GM23338 (cell line): ENCODE data around the gene PIAS4. TPM values are rescaled to one million over a fixed set of nuclear protein-coding genes. Genes with fewer than 3 reads are reported as not detected.
"Not testable (repeated sequence)": the region's sequence is repeated elsewhere in the genome, so short reads cannot be mapped to it uniquely, and the experiment has no call there.

Experiments
- ATAC-seq: fragments of 200-7000 bp; cut with Tn5 transposase; 3 replicates; pipeline ENCODE4 v1.9.1; 2020
- DNase-seq: peaks from one replicate; pipeline ENCODE4 v3.0.0-alpha.2; 2015; ENCODE audit warnings: low spot score
- H2AFZ ChIP-seq: fragments of 200-600 bp; sonication (generic); 2 replicates; pipeline ENCODE4 v1.8.0; 2016; ENCODE audit warnings: antibody characterized with exemption, mild to moderate bottlenecking, moderate library complexity
- H3F3A ChIP-seq: fragments of 200-600 bp; sonication (generic); replicated peaks from 2 replicates; pipeline ENCODE4 v1.8.0; 2017; ENCODE audit warnings: antibody characterized with exemption, mixed run types, low read depth
- H3K27ac ChIP-seq: fragments of 200-600 bp; sonication (generic); 2 replicates; pipeline ENCODE4 v1.6.1; 2016; ENCODE audit warnings: low read depth
- H3K27me3 ChIP-seq: fragments of 200-600 bp; sonication (generic); 2 replicates; pipeline ENCODE4 v1.8.0; 2016; ENCODE audit warnings: mild to moderate bottlenecking, mixed run types, moderate library complexity; ENCODE audit not compliant: insufficient read depth
- H3K36me3 ChIP-seq: fragments of 200-600 bp; sonication (generic); 2 replicates; pipeline ENCODE4 v1.8.0; 2016; ENCODE audit warnings: mild to moderate bottlenecking; ENCODE audit not compliant: insufficient read depth
- H3K4me1 ChIP-seq: fragments of 200-600 bp; sonication (generic); 2 replicates; pipeline ENCODE4 v1.8.0; 2016; ENCODE audit warnings: mild to moderate bottlenecking, moderate library complexity; ENCODE audit not compliant: insufficient read depth
- H3K4me2 ChIP-seq: fragments of 200-600 bp; sonication (generic); 2 replicates; pipeline ENCODE4 v1.7.1; 2017; ENCODE audit warnings: mixed run types
- H3K4me3 ChIP-seq: fragments of 200-600 bp; sonication (generic); 2 replicates; pipeline ENCODE4 v1.6.1; 2016; ENCODE audit warnings: mixed run types
- H3K79me2 ChIP-seq: fragments of 200-600 bp; sonication (generic); replicated peaks from 2 replicates; pipeline ENCODE4 v1.8.0; 2017; ENCODE audit warnings: mild to moderate bottlenecking; ENCODE audit not compliant: insufficient read depth
- H3K9me2 ChIP-seq: fragments of 200-600 bp; sonication (generic); 2 replicates; pipeline ENCODE4 v1.8.0; 2017; ENCODE audit not compliant: insufficient read depth
- H4K20me1 ChIP-seq: fragments of 200-600 bp; sonication (generic); replicated peaks from 2 replicates; pipeline ENCODE4 v1.8.0; 2017; ENCODE audit warnings: mild to moderate bottlenecking; ENCODE audit not compliant: insufficient read depth
- H3K27ac Mint-ChIP-seq: 2 replicates; pipeline ENCODE4 v1.8.0; 2020; ENCODE audit warnings: inconsistent platforms, mild to moderate bottlenecking, moderate library complexity, mixed read lengths
- H3K27me3 Mint-ChIP-seq: 3 replicates; pipeline ENCODE4 v1.8.0; 2022; ENCODE audit warnings: low read depth, mild to moderate bottlenecking, moderate library complexity, mixed read lengths, inconsistent platforms; ENCODE audit not compliant: insufficient read depth, poor library complexity
- H3K36me3 Mint-ChIP-seq: 3 replicates; pipeline ENCODE4 v1.8.0; 2021; ENCODE audit warnings: low read depth, mild to moderate bottlenecking, inconsistent platforms, moderate library complexity, mixed read lengths
- H3K4me1 Mint-ChIP-seq: 3 replicates; pipeline ENCODE4 v1.8.0; 2020; ENCODE audit warnings: mild to moderate bottlenecking, inconsistent platforms, mixed read lengths
- H3K4me3 Mint-ChIP-seq: 3 replicates; pipeline ENCODE4 v1.8.0; 2021; ENCODE audit warnings: moderate library complexity, mild to moderate bottlenecking, inconsistent platforms, mixed read lengths
- H3K9me3 Mint-ChIP-seq: 3 replicates; pipeline ENCODE4 v1.8.0; 2020; ENCODE audit warnings: moderate library complexity, mild to moderate bottlenecking, inconsistent platforms, mixed read lengths
- CREB1 ChIP-seq: fragments of 250-450 bp; sonication (Bioruptor Pico); IDR thresholded peaks from 2 replicates; pipeline ENCODE4 v1.5.0; 2020; ENCODE audit warnings: low read depth, mild to moderate bottlenecking, moderate library complexity
- JUNB ChIP-seq: IDR thresholded peaks from one replicate; pipeline ENCODE4 v1.6.1; 2016; ENCODE audit warnings: antibody characterized with exemption; ENCODE audit not compliant: unreplicated experiment
- NANOG ChIP-seq: IDR thresholded peaks from 2 replicates; pipeline ENCODE4 v1.6.1; 2016; ENCODE audit warnings: antibody characterized with exemption, borderline replicate concordance
- ZNF462 ChIP-seq: fragments of 250-450 bp; sonication (Bioruptor Pico); IDR thresholded peaks from 2 replicates; pipeline ENCODE4 v1.5.0; 2020; ENCODE audit warnings: mild to moderate bottlenecking, moderate library complexity
- polyA plus RNA-seq: library from polyadenylated mRNA; unstranded; fragments of >200 nt; fragmentation: Nextera tagmentation; extraction: Ambion mirVana; gene quantifications from 2 replicates; pipeline ENCODE4 v1.2.1, GENCODE V29; 2016
- total RNA-seq: library from RNA; depleted of rRNA; stranded (reverse); fragments of >200 nt; shearing (Covaris generic); gene quantifications from 2 replicates; pipeline ENCODE4 v1.2.3, GENCODE V29; 2014

Gene PIAS4
- total and polyA plus RNA-seq, 2 experiments from 2014 or later: 17.0 to 48.4 TPM

GRCh38 chr19:3967983-3968382 is 39.6 kb upstream of the PIAS4 start:
- not testable (repeated sequence) for H3K27me3 ChIP-seq, H3K4me3 ChIP-seq, ATAC-seq, DNase-seq, H3K4me3 Mint-ChIP-seq, H3K9me2 ChIP-seq, H3K36me3 ChIP-seq, H3K9me3 Mint-ChIP-seq, H2AFZ ChIP-seq
- peaks cover 50% of the 10 kb centered on the region for H3K79me2 ChIP-seq
- H3K27me3 Mint-ChIP-seq: peaks cover 29% of the 10 kb centered on the region
- peaks cover 33% of the 10 kb centered on the region for H4K20me1 ChIP-seq
- H3F3A ChIP-seq: peaks cover 40% of the 10 kb centered on the region
- peaks cover 28% of the 10 kb centered on the region for H3K4me1 Mint-ChIP-seq
- H3K4me1 ChIP-seq: peaks cover 15% of the 10 kb centered on the region
- H3K27ac ChIP-seq: peak overlapping the region; percentile 89
- peak overlapping the region; percentile 96 for H3K27ac Mint-ChIP-seq
- H3K4me2 ChIP-seq: 0 out of 2 replicates have a peak overlapping the region, but pooled peaks have one; percentile 18
- H3K36me3 Mint-ChIP-seq: peaks cover 66% of the 10 kb centered on the region

DNA sequence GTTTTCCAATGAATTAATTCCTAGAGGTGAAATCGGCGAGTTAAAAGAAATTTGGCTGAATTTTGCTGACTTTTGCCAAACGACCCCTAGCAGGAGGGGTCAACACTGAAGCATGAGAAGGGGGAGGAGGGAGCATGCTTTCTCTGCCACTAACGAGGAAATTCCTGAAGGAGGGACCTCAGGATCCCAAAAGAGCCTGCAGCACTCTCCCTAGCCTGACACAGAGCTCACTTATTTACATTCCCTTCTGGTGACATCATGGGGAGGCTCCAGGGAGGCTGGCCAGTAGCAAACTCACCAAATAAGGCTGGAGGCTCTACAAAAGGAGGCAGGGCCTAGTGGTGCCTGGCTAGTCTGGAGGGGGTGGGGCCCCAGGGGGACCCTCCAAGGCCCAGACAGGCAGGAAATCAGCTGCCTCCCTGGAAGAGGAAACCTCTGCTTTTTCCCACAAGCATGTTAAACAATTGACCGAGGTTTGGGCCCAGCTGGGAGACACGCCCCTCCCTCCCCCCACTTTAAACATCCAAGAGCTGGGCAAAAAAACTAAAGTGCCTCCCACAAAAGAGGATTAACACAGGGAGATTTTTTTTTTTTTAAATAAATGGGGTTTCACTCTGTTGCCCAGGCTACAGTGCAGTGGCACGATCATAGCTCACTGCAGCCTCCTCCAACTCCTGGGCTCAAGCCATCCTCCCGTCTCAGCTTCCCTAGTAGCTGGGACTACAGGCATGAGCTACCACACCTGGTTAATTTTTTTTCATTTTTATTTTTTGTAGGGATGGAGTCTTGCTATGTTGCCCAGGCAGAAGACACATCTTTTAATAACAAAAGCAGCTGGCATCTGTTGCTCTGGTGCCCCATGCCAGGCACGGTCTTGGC is 38.7 kb upstream of the PIAS4 start:
- Mint-ChIP-seq H3K9me3 (no peaks in the 10 kb centered on the region; the same call in 2 of the 3 replicates), H3K4me1 (peaks cover 28% of the 10 kb centered on the region), H3K36me3 (peaks cover 58% of the 10 kb centered on the region), H3K27ac (peak overlapping the region; percentile 96), H3K4me3 (peak overlapping the region; percentile 94), H3K27me3 (peaks cover 29% of the 10 kb centered on the region)
- Histone ChIP-seq H3K4me1 (peaks cover 15% of the 10 kb centered on the region), H3K27me3 (no peaks in the 10 kb centered on the region), H4K20me1 (peaks cover 33% of the 10 kb centered on the region), H3F3A (peaks cover 40% of the 10 kb centered on the region), H3K4me2 (peak overlapping the region; percentile 92; the same call in 1 of the 2 replicates), H3K9me2 (no peaks in the 10 kb centered on the region), H2AFZ (no peak overlapping the region), H3K79me2 (peaks cover 50% of the 10 kb centered on the region), H3K27ac (peak overlapping the region; percentile 93), H3K4me3 (peak overlapping the region; percentile 93; the same call in 1 of the 2 replicates), H3K36me3 (peaks cover 9% of the 10 kb centered on the region; the same call in 1 of the 2 replicates)
- peak; percentile 53 for ATAC-seq
- peak; percentile 97 for DNase-seq
- TF ChIP-seq JUNB (no peak), NANOG (no peak), CREB1 (peak; percentile 85), ZNF462 (no peak)
